Erythroblast (primary cell): ENCODE measurements around the gene LMTK3.

Experiments
- GATA1 ChIP-seq: IDR thresholded peaks from 2 replicates; pipeline ENCODE4 v1.6.1; 2011; ENCODE audit warnings: low read depth, mild to moderate bottlenecking, control low read depth, low read length, moderate library complexity
- POLR2A ChIP-seq: IDR thresholded peaks from 2 replicates; pipeline ENCODE4 v1.6.1; 2011; ENCODE audit warnings: mild to moderate bottlenecking, low read length

DNA sequence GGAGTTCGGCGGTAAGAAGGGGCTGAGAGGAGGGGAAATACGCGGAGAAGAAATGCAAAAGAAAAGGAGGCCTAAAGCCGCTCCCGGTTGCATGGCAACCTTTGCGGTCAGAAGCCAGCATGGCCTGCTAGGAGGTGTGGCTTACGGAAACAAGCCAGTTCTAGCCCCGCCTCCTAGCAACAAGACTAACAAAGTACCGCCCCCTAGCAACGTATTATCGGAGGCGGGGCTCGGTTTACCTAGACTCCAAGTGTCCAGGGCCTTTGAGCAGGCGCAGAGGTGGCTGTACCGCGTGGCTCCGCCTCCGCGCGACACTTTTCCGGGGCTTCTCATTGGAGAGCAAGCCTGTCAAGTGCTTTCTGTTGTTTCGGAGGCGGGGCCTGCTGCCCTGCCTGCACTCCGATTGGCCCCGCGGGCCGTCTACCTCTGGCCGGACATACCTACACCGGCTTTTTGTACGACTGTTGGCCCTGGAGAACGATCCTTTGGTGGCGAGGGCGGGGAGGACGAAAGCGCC is 42.8 kb downstream of the LMTK3 start:
- TF ChIP-seq POLR2A (no peak), GATA1 (no peak)
